Stimulated activated naive B cell treated with anti-CD40 and anti-IgM and Interleukin-4, amounts not matched to agents 10 μg/mL and 1 μg/mL and 100 μg/mL, for 72 hours (primary cell): ENCODE measurements around the gene INO80E.
"Not testable (repeated sequence)": the region's sequence is repeated elsewhere in the genome, so short reads cannot be mapped to it uniquely, and the experiment has no call there.

ENCODE experiments used
- ATAC-seq, 2 donors: fragments of 150-1000 bp; cut with Tn5 transposase; replicated peaks; 2 replicates each; pipeline ENCODE4 v1.10.0; 2021; ENCODE audit warnings: moderate library complexity in 1 of 2
- DNase-seq: peaks from one replicate; pipeline ENCODE4 v3.0.0; 2021
- H3K27ac Mint-ChIP-seq: one replicate; pipeline ENCODE4 v1.8.0; 2022; ENCODE audit warnings: mild to moderate bottlenecking, mixed read lengths
- H3K27me3 Mint-ChIP-seq, 2 donors: one replicate each; pipeline ENCODE4 v1.8.0; 2022; ENCODE audit warnings: mixed read lengths in 2 of 2
- H3K36me3 Mint-ChIP-seq, 2 donors: one replicate each; pipeline ENCODE4 v1.8.0; 2022; ENCODE audit warnings: mixed read lengths in 2 of 2, mild to moderate bottlenecking in 1 of 2
- H3K4me1 Mint-ChIP-seq, 2 donors: one replicate each; pipeline ENCODE4 v1.8.0; 2022; ENCODE audit warnings: mixed read lengths in 2 of 2, mild to moderate bottlenecking in 1 of 2
- H3K4me3 Mint-ChIP-seq, 2 donors: one replicate each; pipeline ENCODE4 v1.8.0; 2022; ENCODE audit warnings: mild to moderate bottlenecking in 2 of 2, mixed read lengths in 2 of 2, moderate library complexity in 1 of 2
- H3K9me3 Mint-ChIP-seq, 2 donors: one replicate each; pipeline ENCODE4 v1.8.0; 2022; ENCODE audit warnings: mixed read lengths in 2 of 2, mild to moderate bottlenecking in 1 of 2

Gene INO80E

DNA sequence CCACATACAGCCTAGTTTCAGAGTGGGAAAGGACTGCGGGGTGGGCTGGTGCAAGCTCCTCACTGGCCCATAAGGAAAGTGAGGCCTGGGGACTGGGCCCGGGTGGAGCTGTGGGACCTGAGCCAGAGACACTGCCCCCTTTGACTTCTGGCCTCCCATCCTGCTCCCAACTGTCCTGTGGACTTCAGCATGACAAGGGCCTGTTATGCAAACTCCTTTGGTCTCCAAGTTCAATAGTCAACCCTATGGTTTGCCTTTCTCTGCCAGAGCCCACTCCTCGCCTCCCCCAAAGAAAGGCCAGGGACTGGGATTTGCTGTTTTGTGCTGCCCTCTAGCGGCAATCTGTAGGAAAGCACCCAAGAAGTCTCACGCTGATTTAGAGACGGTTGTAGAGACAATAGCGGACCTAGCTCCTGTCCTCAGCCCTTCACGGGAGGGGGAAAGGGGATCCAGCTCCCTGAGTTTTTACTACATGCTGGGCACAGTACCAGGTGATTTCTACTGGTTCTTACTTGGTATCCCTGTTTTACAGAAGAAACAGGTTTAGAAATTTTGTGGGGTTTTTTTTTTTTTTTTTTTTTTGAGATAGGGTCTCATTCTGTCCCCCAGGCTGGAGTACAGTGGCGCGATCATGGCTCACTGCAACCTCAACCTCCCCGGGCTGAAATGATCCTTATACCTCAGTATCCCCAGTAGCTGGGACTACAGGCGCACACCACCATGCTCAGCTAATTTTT, 36.2 kb downstream of the INO80E start:
- Mint-ChIP-seq H3K4me1 (peaks cover 12 to 13% of the 10 kb centered on the region in 2 donors), H3K27me3 (peaks cover 63 to 70% of the 10 kb centered on the region in 2 donors), H3K36me3 (no peaks in the 10 kb centered on the region), H3K27ac (no peak overlapping the region), H3K4me3 (peak overlapping the region in 1 of 2 donors; percentile 65), H3K9me3 (no peaks in the 10 kb centered on the region)
- ATAC-seq (peak; percentile 57 to 58), DNase-seq (peak; percentile 52)

DNA sequence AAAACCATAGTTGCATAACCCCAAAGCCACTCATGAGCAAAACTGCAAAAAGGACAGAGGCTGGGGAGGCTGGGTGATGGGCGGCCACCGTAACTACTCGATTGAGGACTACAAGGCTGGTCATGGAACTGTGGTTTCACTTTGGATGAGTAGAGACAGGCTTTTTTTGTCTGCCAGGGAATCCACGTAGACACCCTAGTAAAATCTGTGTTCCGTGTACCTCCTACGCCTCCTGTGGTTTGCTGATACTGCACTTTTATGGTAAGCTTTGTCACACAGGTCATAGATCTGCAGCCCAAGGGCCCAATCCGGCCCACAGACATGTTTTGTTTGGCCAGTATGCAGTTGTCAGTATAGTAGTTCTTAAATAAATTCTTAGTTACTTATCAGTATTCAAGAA, 37.2 kb downstream of the INO80E start:
- ATAC-seq (peak; percentile 63 to 75), DNase-seq (peak; percentile 41)
- H3K36me3 Mint-ChIP-seq: no peaks in the 10 kb centered on the region
- H3K9me3 Mint-ChIP-seq: no peaks in the 10 kb centered on the region
- peaks cover 12 to 13% of the 10 kb centered on the region in 2 donors for H3K4me1 Mint-ChIP-seq
- H3K27me3 Mint-ChIP-seq: peaks cover 52 to 60% of the 10 kb centered on the region in 2 donors
- H3K27ac Mint-ChIP-seq: no peak overlapping the region
- H3K4me3 Mint-ChIP-seq: no peak overlapping the region

DNA sequence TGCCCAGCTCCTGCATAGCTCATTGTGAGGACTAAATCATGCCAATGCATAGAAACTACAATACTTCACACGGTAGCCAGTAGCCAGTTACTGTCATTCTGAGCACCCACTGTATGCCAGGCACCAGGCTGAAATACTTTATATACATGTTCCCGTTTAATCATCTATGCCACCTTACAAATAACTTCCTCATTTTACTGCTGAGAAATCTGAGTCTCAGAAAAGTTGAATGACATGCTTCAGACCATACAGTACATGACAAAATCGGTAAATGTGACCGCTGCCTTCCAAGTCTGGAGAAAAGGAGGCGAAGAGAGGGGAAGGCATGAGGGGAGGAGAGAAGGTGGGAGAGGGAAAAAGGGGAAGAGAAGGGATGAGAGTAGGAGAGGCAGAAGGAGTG, 44.2 kb downstream of the INO80E start:
- no peak overlapping the region for H3K4me3 Mint-ChIP-seq
- peaks cover 2 to 6% of the 10 kb centered on the region in 2 donors for H3K4me1 Mint-ChIP-seq
- peak; percentile 68 to 89 for ATAC-seq

DNA sequence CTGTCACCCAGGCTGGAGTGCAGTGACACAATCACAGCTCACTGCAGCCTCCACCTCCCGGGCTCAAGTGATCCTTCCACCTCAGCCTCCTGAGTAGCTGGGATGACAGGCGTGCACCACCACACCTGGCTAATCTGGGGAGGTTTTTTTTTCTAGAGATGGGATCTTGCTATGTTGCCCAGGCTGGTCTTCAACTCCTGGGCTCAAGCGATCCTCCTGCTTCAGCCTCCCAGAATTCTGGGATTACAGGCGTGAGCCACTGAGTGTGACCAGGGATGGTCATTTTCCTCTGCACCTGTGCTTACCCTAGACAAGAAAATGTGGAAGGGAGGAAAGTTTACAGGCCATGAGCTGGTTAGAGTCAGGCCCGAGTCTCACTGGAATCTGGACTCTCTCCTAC, 44.6 kb downstream of the INO80E start:
- H3K9me3 Mint-ChIP-seq, H3K27me3 Mint-ChIP-seq, DNase-seq, H3K4me1 Mint-ChIP-seq, H3K27ac Mint-ChIP-seq, ATAC-seq, H3K36me3 Mint-ChIP-seq, H3K4me3 Mint-ChIP-seq: not testable (repeated sequence)

More for the DNA sequence above, 44.2 kb downstream of the INO80E start:
- Mint-ChIP-seq H3K36me3 (no peaks in the 10 kb centered on the region), H3K27ac (no peak overlapping the region), H3K27me3 (peaks cover 3 to 6% of the 10 kb centered on the region in 2 donors), H3K9me3 (no peaks in the 10 kb centered on the region)
- DNase-seq: no peak

DNA sequence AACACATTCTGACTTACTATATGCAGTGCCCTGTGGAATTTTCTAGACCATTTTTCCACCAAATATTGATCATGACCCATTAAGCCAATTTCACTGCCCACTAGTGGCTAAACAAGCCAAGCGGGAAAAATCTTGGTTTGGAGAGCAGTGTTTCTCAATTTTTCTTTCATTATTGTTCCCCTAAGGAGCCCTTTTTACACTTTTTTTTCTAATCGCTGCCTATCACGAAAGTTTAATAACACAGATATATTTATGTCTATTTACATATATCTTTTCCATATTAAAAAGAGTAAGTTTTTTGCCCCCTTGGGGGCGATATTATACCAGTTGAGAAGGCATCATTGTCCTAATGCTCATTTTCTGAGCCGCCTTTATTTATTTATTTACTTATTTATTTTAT, 45.8 kb downstream of the INO80E start:
- Mint-ChIP-seq H3K4me3 (no peak overlapping the region), H3K4me1 (peaks cover 2 to 6% of the 10 kb centered on the region in 2 donors), H3K27ac (no peak overlapping the region), H3K36me3 (no peaks in the 10 kb centered on the region), H3K9me3 (no peaks in the 10 kb centered on the region), H3K27me3 (peaks cover 0 to 5% of the 10 kb centered on the region in 2 donors)
- DNase-seq (no peak), ATAC-seq (no peak)

DNA sequence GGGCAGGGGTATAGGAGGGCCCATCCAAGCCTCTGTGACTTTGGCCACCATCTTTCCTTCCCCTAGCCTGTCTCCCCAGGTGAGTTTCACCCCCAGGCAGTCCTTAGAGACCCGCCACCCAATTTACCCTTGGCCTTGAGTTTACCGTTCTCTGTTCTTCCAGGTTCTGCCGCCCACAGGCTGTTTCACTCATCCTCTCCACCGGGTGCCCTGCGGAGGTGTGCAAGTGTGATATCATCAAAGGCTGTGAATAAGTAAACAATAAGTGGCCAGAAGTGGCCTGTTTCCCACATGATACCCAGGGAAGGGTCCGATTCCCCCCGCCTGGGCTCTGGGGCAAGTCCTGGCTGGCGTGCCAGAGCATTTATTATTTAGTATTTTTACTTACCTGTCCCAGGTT, 50.1 kb downstream of the INO80E start:
- no peak overlapping the region for H3K27ac Mint-ChIP-seq
- no peaks in the 10 kb centered on the region for H3K9me3 Mint-ChIP-seq
- no peaks in the 10 kb centered on the region for H3K4me1 Mint-ChIP-seq
- H3K4me3 Mint-ChIP-seq: no peak overlapping the region
- DNase-seq (no peak), ATAC-seq (no peak)
- H3K36me3 Mint-ChIP-seq: no peaks in the 10 kb centered on the region
- H3K27me3 Mint-ChIP-seq: peaks cover 0 to 5% of the 10 kb centered on the region in 2 donors

DNA sequence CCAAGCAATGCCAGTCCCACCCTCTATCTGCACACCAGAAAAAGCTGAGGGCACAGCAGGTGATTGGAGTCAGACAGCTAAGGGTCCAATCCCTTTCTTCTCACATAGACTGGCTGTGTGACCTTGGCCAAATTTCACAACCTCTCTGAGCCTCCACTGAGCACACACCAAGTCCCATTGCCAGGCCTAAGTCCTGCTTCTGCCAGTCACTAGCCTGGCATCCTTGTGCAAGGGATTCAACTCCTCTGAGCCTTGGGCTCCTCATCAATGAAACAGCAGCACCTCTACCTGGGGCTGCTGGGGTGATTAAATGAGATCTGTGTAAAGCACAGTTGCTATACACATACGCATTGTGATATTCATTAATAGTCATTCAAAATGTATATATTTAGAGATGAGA, 50.5 kb downstream of the INO80E start:
- ATAC-seq (no peak), DNase-seq (no peak)
- no peaks in the 10 kb centered on the region for H3K9me3 Mint-ChIP-seq
- peaks cover 0 to 1% of the 10 kb centered on the region in 2 donors for H3K4me1 Mint-ChIP-seq
- H3K27me3 Mint-ChIP-seq: peaks cover 0 to 5% of the 10 kb centered on the region in 2 donors
- H3K36me3 Mint-ChIP-seq: no peaks in the 10 kb centered on the region
- H3K4me3 Mint-ChIP-seq: no peak overlapping the region
- no peak overlapping the region for H3K27ac Mint-ChIP-seq

DNA sequence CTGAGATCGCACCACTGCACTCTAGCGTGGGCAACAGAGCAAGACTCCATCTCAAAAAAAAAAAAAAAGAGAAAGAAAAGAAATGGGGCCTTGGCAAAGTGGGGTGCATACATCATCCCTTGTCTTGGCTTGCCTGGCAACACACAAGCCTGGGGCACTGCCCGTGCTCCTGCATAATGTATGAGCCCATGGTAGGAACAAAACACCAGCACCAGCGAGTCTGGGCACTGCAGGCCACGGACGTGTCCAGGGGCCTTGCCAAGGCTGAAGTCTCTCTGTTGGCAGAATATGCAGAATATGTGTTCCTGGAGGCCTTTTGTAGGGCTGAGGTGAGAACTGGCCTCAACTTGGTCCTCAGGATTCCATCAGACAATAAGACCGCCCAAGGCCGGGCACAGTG, 53.8 kb downstream of the INO80E start:
- Mint-ChIP-seq H3K36me3 (no peaks in the 10 kb centered on the region), H3K27ac (no peak overlapping the region), H3K4me1 (peaks cover 17 to 20% of the 10 kb centered on the region in 2 donors), H3K27me3 (peaks cover 0 to 5% of the 10 kb centered on the region in 2 donors), H3K4me3 (no peak overlapping the region), H3K9me3 (no peaks in the 10 kb centered on the region)
- DNase-seq (no peak), ATAC-seq (no peak)

DNA sequence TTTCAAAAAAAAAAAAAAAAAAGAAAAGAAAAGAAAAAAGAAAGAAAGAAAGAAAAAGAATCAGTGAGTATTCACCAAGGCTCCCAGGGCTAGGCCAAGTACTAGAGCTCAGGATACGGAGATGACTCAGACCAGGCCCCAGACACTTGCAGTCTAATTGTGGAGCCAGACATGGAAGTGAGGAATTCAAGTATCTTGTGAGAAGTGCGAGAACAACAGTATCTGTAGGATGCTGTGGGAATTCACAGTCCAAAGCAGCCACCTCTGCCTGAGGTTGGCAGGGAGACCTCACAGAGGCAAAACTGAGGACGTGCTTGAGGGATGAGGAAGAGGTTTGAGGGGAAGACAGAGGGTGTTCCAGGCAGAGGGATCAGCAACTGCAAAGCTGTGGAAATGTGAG, 55.5 kb downstream of the INO80E start:
- peak overlapping the region; percentile 25 for H3K27ac Mint-ChIP-seq

DNA sequence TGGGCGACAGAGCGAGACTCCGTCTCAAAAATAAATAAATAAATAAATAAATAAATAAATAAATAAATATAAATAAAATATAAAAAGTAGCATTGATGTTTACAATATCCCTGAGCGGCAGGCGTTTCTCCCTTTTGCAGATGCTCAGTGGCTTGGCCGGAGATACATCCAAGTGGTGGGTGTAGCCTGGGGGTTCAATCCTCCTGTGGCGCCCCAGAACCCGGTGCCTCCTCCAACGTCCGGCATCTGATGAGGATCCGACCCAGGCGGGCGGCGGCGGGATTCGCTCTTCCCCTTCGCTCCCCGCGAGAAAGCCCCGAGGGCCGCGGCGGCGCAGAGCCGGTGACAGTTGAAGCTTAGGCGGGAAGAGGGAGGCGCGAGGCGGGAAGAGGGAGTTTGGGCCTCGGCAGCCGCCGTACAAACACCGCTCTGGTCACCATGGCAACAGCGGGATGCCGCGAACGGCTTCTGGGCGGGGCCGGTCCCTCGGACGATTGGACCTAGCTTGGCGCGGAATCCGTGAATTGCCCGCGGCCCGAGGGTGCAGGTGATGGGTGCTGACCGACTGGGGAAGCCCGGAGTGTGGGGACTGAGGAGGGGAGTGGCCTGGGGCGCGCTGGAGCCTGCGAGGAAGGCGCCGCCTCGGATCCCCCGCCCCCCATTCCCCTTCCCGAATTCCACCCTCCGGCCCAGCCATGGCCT, 56.8 kb downstream of the INO80E start:
- Mint-ChIP-seq H3K36me3 (no peaks in the 10 kb centered on the region), H3K9me3 (no peaks in the 10 kb centered on the region), H3K27me3 (no peaks in the 10 kb centered on the region), H3K27ac (peak overlapping the region; percentile 92), H3K4me3 (peak overlapping the region; percentile 86 to 93), H3K4me1 (peaks cover 20 to 26% of the 10 kb centered on the region in 2 donors)
- DNase-seq: peak; percentile 90
- ATAC-seq: peak; percentile 86 to 89

More for the DNA sequence above, 55.5 kb downstream of the INO80E start:
- H3K4me3 Mint-ChIP-seq: peak overlapping the region in 1 of 2 donors; percentile 74
- H3K27me3 Mint-ChIP-seq: no peaks in the 10 kb centered on the region
- ATAC-seq (no peak), DNase-seq (no peak)
- no peaks in the 10 kb centered on the region for H3K36me3 Mint-ChIP-seq
- peaks cover 20 to 26% of the 10 kb centered on the region in 2 donors for H3K4me1 Mint-ChIP-seq
- H3K9me3 Mint-ChIP-seq: no peaks in the 10 kb centered on the region

DNA sequence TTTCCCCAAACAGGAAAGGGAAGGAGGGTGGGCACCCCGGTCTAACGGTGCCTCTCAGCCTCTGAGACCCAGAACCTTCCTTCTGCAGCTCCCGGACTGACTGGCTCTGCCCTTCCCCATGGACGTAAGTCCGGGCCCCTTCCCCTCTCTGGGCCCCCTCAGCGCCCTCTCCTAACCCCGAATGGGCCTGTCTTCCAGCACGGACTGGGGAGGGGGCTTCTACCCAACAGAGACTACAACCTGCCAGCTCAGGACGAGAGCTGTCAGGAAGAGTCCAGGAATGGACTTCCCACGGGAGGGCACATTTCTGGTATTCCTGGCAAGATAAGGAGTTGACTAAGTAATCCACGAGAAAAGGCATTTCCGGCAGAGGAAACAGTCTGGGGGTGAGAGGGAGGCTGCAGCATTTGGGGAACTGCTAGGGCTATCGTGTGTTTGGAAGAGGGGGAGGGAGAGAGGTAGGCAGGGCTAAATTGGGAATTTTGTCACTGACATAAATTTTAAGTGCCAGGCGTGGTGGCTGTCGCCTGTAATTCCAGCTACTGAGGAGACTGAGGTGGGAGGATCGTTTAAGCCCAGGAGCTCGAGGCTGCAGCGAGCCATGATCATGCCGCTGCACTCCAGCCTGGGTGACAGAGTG, 57.5 kb downstream of the INO80E start:
- Mint-ChIP-seq H3K4me1 (peaks cover 20 to 26% of the 10 kb centered on the region in 2 donors), H3K9me3 (no peaks in the 10 kb centered on the region), H3K27ac (no peak overlapping the region), H3K36me3 (no peaks in the 10 kb centered on the region), H3K4me3 (peak overlapping the region; percentile 86 to 93), H3K27me3 (no peaks in the 10 kb centered on the region)
- DNase-seq (no peak), ATAC-seq (peak; percentile 26 to 38)

DNA sequence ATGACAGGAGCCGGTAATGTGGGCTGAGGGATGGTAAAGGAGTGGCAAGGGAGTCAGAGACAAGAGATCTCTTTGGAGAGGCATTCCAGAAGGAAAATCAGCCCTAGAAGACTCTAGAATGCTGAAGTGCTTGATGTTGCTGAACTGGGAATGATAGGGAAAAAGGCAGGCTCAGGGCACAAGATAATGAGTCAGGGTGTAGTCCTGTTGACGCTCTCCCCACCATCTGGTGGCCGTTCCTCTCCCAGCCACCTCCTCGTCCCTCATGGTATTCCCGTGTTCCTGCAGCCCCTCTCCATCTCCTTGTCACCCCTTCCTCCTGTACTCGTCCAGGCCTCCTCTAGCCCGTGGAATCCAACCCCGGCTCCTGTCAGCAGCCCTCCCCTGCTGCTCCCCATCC, 58.4 kb downstream of the INO80E start:
- ATAC-seq (no peak), DNase-seq (no peak)
- H3K27me3 Mint-ChIP-seq: no peaks in the 10 kb centered on the region
- H3K9me3 Mint-ChIP-seq: no peaks in the 10 kb centered on the region
- H3K36me3 Mint-ChIP-seq: no peaks in the 10 kb centered on the region
- peaks cover 20 to 26% of the 10 kb centered on the region in 2 donors for H3K4me1 Mint-ChIP-seq
- peak overlapping the region; percentile 36 to 39 for H3K4me3 Mint-ChIP-seq
- H3K27ac Mint-ChIP-seq: no peak overlapping the region

DNA sequence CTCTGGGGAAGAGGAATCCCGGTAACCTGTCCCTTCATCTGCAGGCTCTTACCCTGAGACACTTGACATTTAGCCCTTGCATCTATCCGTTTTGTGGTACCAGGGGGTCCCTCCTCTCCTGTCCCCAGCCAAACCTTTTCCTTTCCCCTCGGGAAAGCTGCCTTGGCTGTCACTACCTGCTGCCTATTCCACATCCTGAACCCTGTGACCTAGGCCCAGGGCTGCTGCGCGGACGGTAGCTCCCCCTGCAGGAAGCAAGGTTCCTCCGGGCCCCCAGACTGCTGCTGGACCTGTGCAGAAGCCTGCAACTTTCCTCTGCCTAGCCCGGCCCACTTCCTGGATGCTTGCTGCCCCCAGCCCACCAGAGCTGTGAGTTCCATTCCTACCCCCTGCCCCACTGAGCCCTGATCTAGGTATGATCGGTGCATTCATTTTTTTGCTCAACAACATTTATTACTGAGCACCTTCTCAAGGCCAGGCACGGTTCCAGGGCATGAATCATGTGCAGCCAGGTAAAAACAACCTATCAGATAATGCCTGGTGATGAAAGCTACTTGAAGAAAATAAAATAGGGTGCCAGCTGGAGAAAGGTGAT, 59.0 kb downstream of the INO80E start:
- ATAC-seq (peak; percentile 65 to 71), DNase-seq (no peak)
- Mint-ChIP-seq H3K27me3 (no peaks in the 10 kb centered on the region), H3K4me1 (peaks cover 20 to 26% of the 10 kb centered on the region in 2 donors), H3K36me3 (no peaks in the 10 kb centered on the region), H3K4me3 (no peak overlapping the region), H3K9me3 (no peaks in the 10 kb centered on the region), H3K27ac (no peak overlapping the region)
